Measurements from ENCODE around the gene CCDC124. TPM values are rescaled to one million over a fixed set of nuclear protein-coding genes. Genes with fewer than 3 reads are reported as not detected.
"Not testable (repeated sequence)": the region's sequence is repeated elsewhere in the genome, so short reads cannot be mapped to it uniquely, and the experiment has no call there.

The CCDC124 gene
- total RNA-seq, 1 donor from 2014 or later: 59.7 TPM

GRCh38 chr19:17910791-17911360 lies 21.9 kb upstream of the CCDC124 start:
- no peak overlapping the region for H3K27ac ChIP-seq
- peaks cover 3% of the 10 kb centered on the region for H3K9me3 ChIP-seq
- no peak overlapping the region for H3K4me3 ChIP-seq
- no peak for DNase-seq (ENCODE audit: extremely low spot score in 2 of 2)
- TF ChIP-seq POLR2A (IDR thresholded peaks at IDR 0.05) (no peak), POLR2AphosphoS5 (IDR thresholded peaks at IDR 0.05; ENCODE audit: insufficient read depth in 1 of 2, low read depth in 1 of 2) (no peak), CTCF (IDR thresholded peaks at IDR 0.05) (no peak)
- no peaks in the 10 kb centered on the region for H3K27me3 ChIP-seq
- intact Hi-C loops (cut with DNase I): no loop called here
- H3K36me3 ChIP-seq: no peaks in the 10 kb centered on the region
- no peaks in the 10 kb centered on the region for H3K4me1 ChIP-seq

- intact Hi-C loops (cut with DNase I): no loop called here
- DNase-seq (ENCODE audit: extremely low spot score in 2 of 2): no peak
- Histone ChIP-seq H3K9me3 (no peaks in the 10 kb centered on the region), H3K4me1 (no peaks in the 10 kb centered on the region), H3K27me3 (no peaks in the 10 kb centered on the region), H3K36me3 (no peaks in the 10 kb centered on the region), H3K27ac (no peak overlapping the region), H3K4me3 (no peak overlapping the region)
- TF ChIP-seq POLR2AphosphoS5 (IDR thresholded peaks at IDR 0.05; ENCODE audit: insufficient read depth in 1 of 2, low read depth in 1 of 2) (peak in 1 of 2 donors; percentile 43), CTCF (IDR thresholded peaks at IDR 0.05) (no peak)
Measured at GRCh38 chr19:17915940-17916593, 16.7 kb upstream of the CCDC124 start.

GRCh38 chr19:17918151-17918550 lies 14.7 kb upstream of the CCDC124 start:
- H3K9me3 ChIP-seq; H3K27ac ChIP-seq; DNase-seq (ENCODE audit: extremely low spot score in 2 of 2); H3K4me1 ChIP-seq; H3K27me3 ChIP-seq; H3K4me3 ChIP-seq; intact Hi-C loops (cut with DNase I); H3K36me3 ChIP-seq: not testable (repeated sequence)

GRCh38 chr19:17919122-17919521 lies 13.7 kb upstream of the CCDC124 start:
- H3K4me3 ChIP-seq; H3K9me3 ChIP-seq; intact Hi-C loops (cut with DNase I); DNase-seq (ENCODE audit: extremely low spot score in 2 of 2); H3K36me3 ChIP-seq; H3K4me1 ChIP-seq; H3K27ac ChIP-seq; H3K27me3 ChIP-seq: not testable (repeated sequence)

GRCh38 chr19:17920527-17920926 lies 12.3 kb upstream of the CCDC124 start:
- no peaks in the 10 kb centered on the region for H3K4me1 ChIP-seq
- intact Hi-C loops (cut with DNase I): no loop called here
- no peaks in the 10 kb centered on the region for H3K27me3 ChIP-seq
- no peak for DNase-seq (ENCODE audit: extremely low spot score in 2 of 2)
- TF ChIP-seq POLR2AphosphoS5 (IDR thresholded peaks at IDR 0.05; ENCODE audit: insufficient read depth in 1 of 2, low read depth in 1 of 2): no peak
- no peak for TF ChIP-seq POLR2A (IDR thresholded peaks at IDR 0.05)
- no peak for TF ChIP-seq CTCF (IDR thresholded peaks at IDR 0.05)
- H3K9me3 ChIP-seq: no peaks in the 10 kb centered on the region
- H3K36me3 ChIP-seq: no peaks in the 10 kb centered on the region
- H3K27ac ChIP-seq: no peak overlapping the region
- no peak overlapping the region for H3K4me3 ChIP-seq

- H3K27me3 ChIP-seq: no peaks in the 10 kb centered on the region
- no peak overlapping the region for H3K27ac ChIP-seq
Measured at GRCh38 chr19:17922138-17922537, 10.7 kb upstream of the CCDC124 start.

More at GRCh38 chr19:17922138-17922537, 10.7 kb upstream of the CCDC124 start:
- H3K36me3 ChIP-seq: no peaks in the 10 kb centered on the region
- no peaks in the 10 kb centered on the region for H3K4me1 ChIP-seq
- intact Hi-C loops (cut with DNase I): no loop called here
- no peak for DNase-seq (ENCODE audit: extremely low spot score in 2 of 2)
- H3K9me3 ChIP-seq: no peaks in the 10 kb centered on the region
- TF ChIP-seq CTCF (IDR thresholded peaks at IDR 0.05) (no peak), POLR2A (IDR thresholded peaks at IDR 0.05) (no peak), POLR2AphosphoS5 (IDR thresholded peaks at IDR 0.05; ENCODE audit: insufficient read depth in 1 of 2, low read depth in 1 of 2) (no peak)
- no peak overlapping the region for H3K4me3 ChIP-seq
